Measurements from ENCODE around the gene SDK2.

SDK2 gene

GRCh38 chr17:73380439-73381106 is 263.7 kb downstream of the SDK2 start:
- DNase-seq: no peak

GRCh38 chr17:73379826-73380225 is 264.4 kb downstream of the SDK2 start:
- DNase-seq: no peak

- DNase-seq: no peak
Measured at GRCh38 chr17:73378974-73379470, 265.2 kb downstream of the SDK2 start.

GRCh38 chr17:73376636-73377035 is 267.6 kb downstream of the SDK2 start:
- no peak for DNase-seq

GRCh38 chr17:73376152-73376551 is 268.1 kb downstream of the SDK2 start:
- no peak for DNase-seq

- no peak for DNase-seq
Measured at GRCh38 chr17:73371836-73372235, 272.4 kb downstream of the SDK2 start.

GRCh38 chr17:73371285-73371684 is 273.0 kb downstream of the SDK2 start:
- DNase-seq: peak; percentile 83

- DNase-seq: peak; percentile 74
Measured at GRCh38 chr17:73369817-73370490, 274.3 kb downstream of the SDK2 start.

GRCh38 chr17:73369111-73369521 is 275.1 kb downstream of the SDK2 start:
- DNase-seq: no peak

GRCh38 chr17:73368085-73368631 is 276.1 kb downstream of the SDK2 start:
- DNase-seq: no peak

- DNase-seq: no peak
Measured at GRCh38 chr17:73365906-73366623, 278.2 kb downstream of the SDK2 start.

GRCh38 chr17:73365301-73365874 is 278.9 kb downstream of the SDK2 start:
- DNase-seq: no peak

GRCh38 chr17:73364155-73364522 is 280.1 kb downstream of the SDK2 start:
- no peak for DNase-seq

- DNase-seq: no peak
Measured at GRCh38 chr17:73363442-73364154, 280.6 kb downstream of the SDK2 start.

GRCh38 chr17:73362697-73363096 is 281.5 kb downstream of the SDK2 start:
- DNase-seq: no peak

- no peak for DNase-seq
Measured at GRCh38 chr17:73360961-73361761, 283.1 kb downstream of the SDK2 start.

GRCh38 chr17:73359987-73360410 is 284.2 kb downstream of the SDK2 start:
- no peak for DNase-seq

GRCh38 chr17:73359352-73359751 is 284.9 kb downstream of the SDK2 start:
- DNase-seq: no peak

- DNase-seq: no peak
Measured at GRCh38 chr17:73358668-73359067, 285.6 kb downstream of the SDK2 start.

GRCh38 chr17:73357981-73358380 is 286.3 kb downstream of the SDK2 start:
- no peak for DNase-seq

GRCh38 chr17:73357318-73357717 is 286.9 kb downstream of the SDK2 start:
- DNase-seq: no peak

All from EL (cell line).